ENCODE measurements around the gene NOTUM. TPM values are rescaled to one million over a fixed set of nuclear protein-coding genes. Genes with fewer than 3 reads are reported as not detected.

NOTUM gene
- total and polyA plus RNA-seq, 2 of the 4 experiments (the other 2 are of a cell fraction): 0.05 TPM; not detected in 1

DNA sequence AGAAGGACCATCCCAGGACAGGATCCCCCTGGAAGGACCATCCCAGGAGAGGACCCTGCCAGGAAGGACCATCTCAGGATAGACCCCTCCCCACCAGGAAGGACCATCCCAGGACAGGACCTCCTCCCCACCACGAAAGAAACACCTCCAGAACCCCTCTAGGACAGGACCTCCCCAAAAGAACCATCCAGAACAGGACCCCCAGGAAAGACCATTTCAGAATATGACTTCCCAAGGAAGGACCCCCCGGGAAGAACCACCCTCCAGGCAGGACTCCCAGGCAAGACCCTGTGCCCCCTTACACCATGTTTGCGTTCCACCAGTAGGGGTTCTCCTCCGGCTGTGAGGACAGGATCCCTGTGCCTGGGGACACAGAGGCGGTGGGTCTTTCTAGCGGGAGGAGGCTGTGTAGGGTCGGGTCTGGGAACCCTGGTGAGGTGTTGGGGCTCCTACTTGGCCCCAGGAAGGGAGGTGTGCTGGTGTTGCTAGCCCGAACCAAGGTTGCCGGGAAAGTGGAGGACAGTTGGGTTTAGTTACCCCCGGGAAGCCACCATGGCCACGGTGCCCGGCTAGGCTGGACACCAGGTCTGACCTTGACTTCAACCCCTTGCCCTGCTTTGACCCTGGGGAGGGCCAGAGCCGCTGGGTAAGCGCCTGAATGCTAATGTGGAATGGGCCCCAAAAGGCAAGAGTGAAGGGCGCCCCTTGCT, 2.2 kb downstream of the NOTUM start (continued):
- TF ChIP-seq MAFK (IDR thresholded peaks at IDR 0.05; ENCODE audit: low read depth, low read length) (no peak), CEBPB (IDR thresholded peaks at IDR 0.05; ENCODE audit: low read depth, low read length) (no peak), CTCF (conservative IDR thresholded peaks at IDR 0.05; ENCODE audit: low read depth, low read length) (no peak), RFX5 (IDR thresholded peaks at IDR 0.05; ENCODE audit: low read depth, low read length) (no peak)
